ENCODE results near the gene GMPR2. TPM values are rescaled to one million over a fixed set of nuclear protein-coding genes. Genes with fewer than 3 reads are reported as not detected.

GMPR2 gene
- total and polyA plus RNA-seq, 2 of the 13 experiments (the other 11 are each of a cell fraction or from before 2014, with no cell fraction given) = 210 to 273 TPM

- no peak for TF ChIP-seq ZBTB46 (CRISPR knock-in tag; IDR thresholded peaks at IDR 0.05; ENCODE audit: borderline replicate concordance)
- no peak for TF ChIP-seq AFF4 (CRISPR knock-in tag; IDR thresholded peaks at IDR 0.05)
- no peak for TF ChIP-seq HOXA7 (CRISPR knock-in tag; IDR thresholded peaks at IDR 0.05)
- peak; percentile 85 for TF ChIP-seq KDM5A (IDR thresholded peaks at IDR 0.05; ENCODE audit: borderline replicate concordance, low read length)
- TF ChIP-seq DDIT3 (CRISPR knock-in tag; IDR thresholded peaks at IDR 0.05) = 0 out of 2 replicates have a peak, but pooled peaks have one; percentile 12
- TF ChIP-seq GABPB1 (CRISPR knock-in tag; IDR thresholded peaks at IDR 0.05) = no peak
- TF ChIP-seq ELF4 (CRISPR knock-in tag; IDR thresholded peaks at IDR 0.05; ENCODE audit: borderline replicate concordance) = peak; percentile 89; the same call in 1 of the 2 replicates
- TF ChIP-seq KLF11 (CRISPR knock-in tag; IDR thresholded peaks at IDR 0.05) = no peak
- no peak for TF ChIP-seq HES4 (CRISPR knock-in tag; IDR thresholded peaks at IDR 0.05; ENCODE audit: borderline replicate concordance)
- TF ChIP-seq SNAPC4 (CRISPR knock-in tag; IDR thresholded peaks at IDR 0.05) = peak; percentile 14
- no peak for TF ChIP-seq TMF1 (CRISPR knock-in tag; IDR thresholded peaks at IDR 0.05; ENCODE audit: low read depth)
- TF ChIP-seq SKI (IDR thresholded peaks at IDR 0.05; ENCODE audit: partially characterized antibody) = no peak
- no peak for TF ChIP-seq ZNF3 (CRISPR knock-in tag; IDR thresholded peaks at IDR 0.05)
- TF ChIP-seq ZNF564 (CRISPR knock-in tag; IDR thresholded peaks at IDR 0.05) = no peak
- TF ChIP-seq, protein P1, sequence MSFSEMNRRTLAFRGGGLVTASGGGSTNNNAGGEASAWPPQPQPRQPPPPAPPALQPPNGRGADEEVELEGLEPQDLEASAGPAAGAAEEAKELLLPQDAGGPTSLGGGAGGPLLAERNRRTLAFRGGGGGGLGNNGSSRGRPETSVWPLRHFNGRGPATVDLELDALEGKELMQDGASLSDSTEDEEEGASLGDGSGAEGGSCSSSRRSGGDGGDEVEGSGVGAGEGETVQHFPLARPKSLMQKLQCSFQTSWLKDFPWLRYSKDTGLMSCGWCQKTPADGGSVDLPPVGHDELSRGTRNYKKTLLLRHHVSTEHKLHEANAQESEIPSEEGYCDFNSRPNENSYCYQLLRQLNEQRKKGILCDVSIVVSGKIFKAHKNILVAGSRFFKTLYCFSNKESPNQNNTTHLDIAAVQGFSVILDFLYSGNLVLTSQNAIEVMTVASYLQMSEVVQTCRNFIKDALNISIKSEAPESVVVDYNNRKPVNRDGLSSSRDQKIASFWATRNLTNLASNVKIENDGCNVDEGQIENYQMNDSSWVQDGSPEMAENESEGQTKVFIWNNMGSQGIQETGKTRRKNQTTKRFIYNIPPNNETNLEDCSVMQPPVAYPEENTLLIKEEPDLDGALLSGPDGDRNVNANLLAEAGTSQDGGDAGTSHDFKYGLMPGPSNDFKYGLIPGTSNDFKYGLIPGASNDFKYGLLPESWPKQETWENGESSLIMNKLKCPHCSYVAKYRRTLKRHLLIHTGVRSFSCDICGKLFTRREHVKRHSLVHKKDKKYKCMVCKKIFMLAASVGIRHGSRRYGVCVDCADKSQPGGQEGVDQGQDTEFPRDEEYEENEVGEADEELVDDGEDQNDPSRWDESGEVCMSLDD (CRISPR knock-in tag; IDR thresholded peaks at IDR 0.05; ENCODE audit: borderline replicate concordance) = 0 out of 2 replicates have a peak, but pooled peaks have one; percentile 3
- no peak for TF ChIP-seq ZNF24 (IDR thresholded peaks at IDR 0.05)
- no peak for TF ChIP-seq ZNF546 (CRISPR knock-in tag; conservative IDR thresholded peaks at IDR 0.05)
Measured at GRCh38 chr14:24189059-24189375, 43.7 kb upstream of the GMPR2 start (continued).
